OCI-LY7 (cell line): ENCODE data around the gene SEMA3E.

Source experiments
- CTCF ChIP-seq: fragments of 200-600 bp; sonication (generic); conservative IDR thresholded peaks from 2 replicates; pipeline ENCODE4 v1.5.1; 2014; ENCODE audit warnings: mild to moderate bottlenecking, antibody characterized with exemption, low read length, moderate library complexity, mixed read lengths
- EZH2phosphoT487 ChIP-seq: fragments of 200-600 bp; sonication (generic); IDR thresholded peaks from 2 replicates; pipeline ENCODE4 v1.6.1; 2018; ENCODE audit warnings: low read depth, borderline replicate concordance, mild to moderate bottlenecking, mixed run types, antibody characterized with exemption, low read length, moderate library complexity, mixed read lengths

- no peak for TF ChIP-seq CTCF
- no peak for TF ChIP-seq EZH2phosphoT487
Observed at GRCh38 chr7:83613232-83613631, 35.7 kb downstream of the SEMA3E start.
